Mucosa of rectum (tissue), 2 donors: ENCODE data around the gene CYB561A3.

ENCODE experiments used
- H3K27ac ChIP-seq, 2 donors: one replicate each; pipeline ENCODE4 v1.7.0; 2013; ENCODE audit warnings: inconsistent platforms in 2 of 2, low read depth in 2 of 2, low read length in 2 of 2
- H3K27me3 ChIP-seq, 2 donors: one replicate each; pipeline ENCODE4 v1.7.0; 2013; ENCODE audit warnings: low read length in 2 of 2; ENCODE audit not compliant: control insufficient read depth in 2 of 2, insufficient read depth in 2 of 2
- H3K36me3 ChIP-seq, 2 donors: one replicate each; pipeline ENCODE4 v1.7.0; 2013; ENCODE audit warnings: low read length in 2 of 2; ENCODE audit not compliant: control insufficient read depth in 2 of 2, insufficient read depth in 2 of 2
- H3K4me1 ChIP-seq, 2 donors: one replicate each; pipeline ENCODE4 v1.7.0; 2013; ENCODE audit warnings: low read length in 2 of 2, mild to moderate bottlenecking in 1 of 2; ENCODE audit not compliant: control insufficient read depth in 2 of 2, insufficient read depth in 2 of 2
- H3K4me3 ChIP-seq, 2 donors: one replicate each; pipeline ENCODE4 v1.7.0; 2013; ENCODE audit warnings: low read length in 2 of 2
- H3K9ac ChIP-seq, 2 donors: one replicate each; pipeline ENCODE4 v1.7.0; 2013; ENCODE audit warnings: low read length in 2 of 2, low read depth in 1 of 2, mild to moderate bottlenecking in 1 of 2
- H3K9me3 ChIP-seq, 2 donors: one replicate each; pipeline ENCODE4 v1.7.0; 2013; ENCODE audit warnings: low read length in 2 of 2; ENCODE audit not compliant: control insufficient read depth in 2 of 2
- donor health status: healthy.
- donor health status: Normal muscosa, but diverticular disease.

Gene CYB561A3

GRCh38 chr11:61357233-61357893 is 4.3 kb downstream of the CYB561A3 start:
- peak overlapping the region; percentile 9 to 61 for H3K27ac ChIP-seq

GRCh38 chr11:61356706-61357105 is 5.0 kb downstream of the CYB561A3 start:
- peaks cover 20 to 48% of the 10 kb centered on the region in 2 donors for H3K4me1 ChIP-seq
- no peaks in the 10 kb centered on the region for H3K9me3 ChIP-seq
- no peaks in the 10 kb centered on the region for H3K27me3 ChIP-seq
- H3K27ac ChIP-seq, result peak overlapping the region; percentile 0 to 42
- H3K36me3 ChIP-seq, result peaks cover 17 to 22% of the 10 kb centered on the region in 2 donors
- H3K4me3 ChIP-seq, result no peak overlapping the region
- no peak overlapping the region for H3K9ac ChIP-seq

More at GRCh38 chr11:61357233-61357893, 4.3 kb downstream of the CYB561A3 start:
- peaks cover 13 to 17% of the 10 kb centered on the region in 2 donors for H3K36me3 ChIP-seq
- H3K27me3 ChIP-seq, result no peaks in the 10 kb centered on the region
- peaks cover 20 to 49% of the 10 kb centered on the region in 2 donors for H3K4me1 ChIP-seq
- H3K9me3 ChIP-seq, result no peaks in the 10 kb centered on the region
- peak overlapping the region in 1 of 2 donors; percentile 26 for H3K4me3 ChIP-seq
- no peak overlapping the region for H3K9ac ChIP-seq

- Histone ChIP-seq H3K9ac (peak overlapping the region; percentile 32 to 36), H3K27me3 (no peaks in the 10 kb centered on the region), H3K9me3 (no peaks in the 10 kb centered on the region), H3K4me3 (no peak overlapping the region), H3K4me1 (peaks cover 16 to 35% of the 10 kb centered on the region in 2 donors), H3K27ac (peak overlapping the region; percentile 69 to 86), H3K36me3 (peaks cover 37 to 43% of the 10 kb centered on the region in 2 donors)
These were observed 7.5 kb downstream of the CYB561A3 start for GRCh38 chr11:61354208-61354607.

- no peaks in the 10 kb centered on the region for H3K27me3 ChIP-seq
These were observed 8.3 kb downstream of the CYB561A3 start for GRCh38 chr11:61353131-61354067.

GRCh38 chr11:61352038-61352437 is 9.6 kb downstream of the CYB561A3 start:
- Histone ChIP-seq H3K9me3 (no peaks in the 10 kb centered on the region), H3K27me3 (no peaks in the 10 kb centered on the region), H3K27ac (no peak overlapping the region), H3K4me3 (no peak overlapping the region), H3K4me1 (peaks cover 3 to 21% of the 10 kb centered on the region in 2 donors), H3K36me3 (peaks cover 45 to 60% of the 10 kb centered on the region in 2 donors), H3K9ac (no peak overlapping the region)

More at GRCh38 chr11:61353131-61354067, 8.3 kb downstream of the CYB561A3 start:
- peak overlapping the region; percentile 32 to 36 for H3K9ac ChIP-seq
- H3K9me3 ChIP-seq, result no peaks in the 10 kb centered on the region
- H3K36me3 ChIP-seq, result peaks cover 45 to 52% of the 10 kb centered on the region in 2 donors
- peak overlapping the region; percentile 69 to 86 for H3K27ac ChIP-seq
- H3K4me1 ChIP-seq, result peaks cover 9 to 28% of the 10 kb centered on the region in 2 donors
- no peak overlapping the region for H3K4me3 ChIP-seq

- Histone ChIP-seq H3K36me3 (peaks cover 45 to 60% of the 10 kb centered on the region in 2 donors), H3K27ac (no peak overlapping the region), H3K9ac (no peak overlapping the region), H3K27me3 (no peaks in the 10 kb centered on the region), H3K4me3 (no peak overlapping the region), H3K9me3 (no peaks in the 10 kb centered on the region), H3K4me1 (peaks cover 15 to 30% of the 10 kb centered on the region in 2 donors)
These were observed 10.9 kb downstream of the CYB561A3 start for GRCh38 chr11:61350803-61351202.

GRCh38 chr11:61350336-61350735 is 11.3 kb downstream of the CYB561A3 start:
- no peaks in the 10 kb centered on the region for H3K27me3 ChIP-seq
- H3K27ac ChIP-seq, result no peak overlapping the region
- H3K4me1 ChIP-seq, result peaks cover 18 to 30% of the 10 kb centered on the region in 2 donors
- no peak overlapping the region for H3K9ac ChIP-seq
- H3K4me3 ChIP-seq, result no peak overlapping the region
- peaks cover 45 to 63% of the 10 kb centered on the region in 2 donors for H3K36me3 ChIP-seq
- H3K9me3 ChIP-seq, result no peaks in the 10 kb centered on the region

- H3K4me3 ChIP-seq, result no peak overlapping the region
- no peaks in the 10 kb centered on the region for H3K9me3 ChIP-seq
- H3K36me3 ChIP-seq, result peaks cover 45 to 67% of the 10 kb centered on the region in 2 donors
- no peak overlapping the region for H3K27ac ChIP-seq
- H3K9ac ChIP-seq, result no peak overlapping the region
- H3K4me1 ChIP-seq, result peaks cover 18 to 30% of the 10 kb centered on the region in 2 donors
- H3K27me3 ChIP-seq, result no peaks in the 10 kb centered on the region
These were observed 11.8 kb downstream of the CYB561A3 start for GRCh38 chr11:61349916-61350315.

- Histone ChIP-seq H3K36me3 (peaks cover 45 to 68% of the 10 kb centered on the region in 2 donors), H3K9ac (no peak overlapping the region), H3K27me3 (no peaks in the 10 kb centered on the region), H3K4me3 (no peak overlapping the region), H3K4me1 (peaks cover 18 to 25% of the 10 kb centered on the region in 2 donors), H3K9me3 (no peaks in the 10 kb centered on the region), H3K27ac (no peak overlapping the region)
These were observed 12.4 kb downstream of the CYB561A3 start for GRCh38 chr11:61349189-61349751.
